LNCAP (cell line): ENCODE measurements around the gene HHEX.

Experiments used
- CTCF ChIP-seq: fragments of 450-650 bp; IDR thresholded peaks from 2 replicates; pipeline ENCODE4 v1.5.1; 2017; ENCODE audit warnings: mild to moderate bottlenecking

The HHEX gene

GRCh38 chr10:92727550-92727949 is 37.8 kb downstream of the HHEX start:
- TF ChIP-seq CTCF: no peak

- no peak for TF ChIP-seq CTCF
Observed at GRCh38 chr10:92729886-92730285, 40.1 kb downstream of the HHEX start.

GRCh38 chr10:92732958-92733357 is 43.2 kb downstream of the HHEX start:
- TF ChIP-seq CTCF: no peak

GRCh38 chr10:92734301-92734700 is 44.5 kb downstream of the HHEX start:
- TF ChIP-seq CTCF: no peak

GRCh38 chr10:92735938-92736337 is 46.2 kb downstream of the HHEX start:
- no peak for TF ChIP-seq CTCF

GRCh38 chr10:92737484-92737883 is 47.7 kb downstream of the HHEX start:
- no peak for TF ChIP-seq CTCF

- TF ChIP-seq CTCF: no peak
Observed at GRCh38 chr10:92740762-92741161, 51.0 kb downstream of the HHEX start.
